Breast epithelium (tissue), 4 donors: ENCODE measurements around the gene OR5B12. TPM values are rescaled to one million over a fixed set of nuclear protein-coding genes. Genes with fewer than 3 reads are reported as not detected.

ENCODE experiments used
- DNase-seq, 2 donors: peaks; one replicate each; pipeline ENCODE4 v3.0.0-alpha.2; 2019; ENCODE audit warnings: low spot score in 2 of 2
- H3K27ac ChIP-seq, 2 donors: fragments of 200-600 bp; sonication (generic) in 1 of 2; one replicate each; pipeline ENCODE4 v1.5.1; 2016 to 2019; ENCODE audit warnings: mild to moderate bottlenecking in 1 of 2
- H3K27me3 ChIP-seq, 2 donors: fragments of 200-600 bp; sonication (generic) in 1 of 2; one replicate each; pipeline versions ENCODE4 v1.5.1 to v1.6.0; 2017 to 2019; ENCODE audit warnings: control low read depth in 1 of 2, mild to moderate bottlenecking in 1 of 2
- H3K36me3 ChIP-seq: fragments of 200-600 bp; one replicate; pipeline ENCODE4 v1.5.1; 2019
- H3K4me1 ChIP-seq, 2 donors: fragments of 200-600 bp; sonication (generic); one replicate each; pipeline ENCODE4 v1.5.1; 2016 to 2019; ENCODE audit warnings: control low read depth in 1 of 2
- H3K4me3 ChIP-seq, 3 donors: fragments of 200-600 bp; sonication (generic); 1 replicate in 2 of 3; 2 replicates in 1 of 3; pipeline ENCODE4 v1.5.1; 2016 to 2019; ENCODE audit warnings: mild to moderate bottlenecking in 3 of 3, moderate library complexity in 2 of 3
- H3K9me3 ChIP-seq, 2 donors: fragments of 200-600 bp; sonication (generic) in 1 of 2; one replicate each; pipeline ENCODE4 v1.5.1; 2016 to 2019; ENCODE audit warnings: control low read depth in 1 of 2
- CTCF ChIP-seq, 3 donors: fragments of 450-650 bp; IDR thresholded peaks; one replicate each; pipeline ENCODE4 v1.5.1; 2016 to 2017; ENCODE audit warnings: antibody characterized with exemption in 3 of 3, mild to moderate bottlenecking in 3 of 3, moderate library complexity in 3 of 3
- POLR2A ChIP-seq: fragments of 450-650 bp; IDR thresholded peaks from one replicate; pipeline ENCODE4 v1.6.1; 2016; ENCODE audit warnings: antibody characterized with exemption, mild to moderate bottlenecking, moderate library complexity
- POLR2AphosphoS5 ChIP-seq, 3 donors: sonication (generic); formaldehyde crosslinking; IDR thresholded peaks; one replicate each; pipeline ENCODE4 v1.6.1; 2017; ENCODE audit warnings: antibody characterized with exemption in 3 of 3
- intact Hi-C: fragments of 100-400 bp; cut with DNase I; formaldehyde crosslinking; loops from one replicate; pipeline ENCODE4 v1.15.1; 2023; ENCODE audit warnings: low total_unique reads
- total RNA-seq, 3 donors: library from RNA; depleted of rRNA; stranded (reverse); fragments of >200 nt; gene quantifications; one replicate each; pipeline ENCODE4 v1.1.0, GENCODE V29; 2016

The OR5B12 gene
- total RNA-seq, 3 donors from 2014 or later: not detected

GRCh38 chr11:58466293-58466692 is 24.3 kb upstream of the OR5B12 start:
- peaks cover 7 to 25% of the 10 kb centered on the region in 2 donors for H3K9me3 ChIP-seq
- no peak for DNase-seq
- no peak overlapping the region for H3K27ac ChIP-seq
- intact Hi-C loops: no loop called here
- H3K4me3 ChIP-seq: no peak overlapping the region
- no peaks in the 10 kb centered on the region for H3K36me3 ChIP-seq
- TF ChIP-seq POLR2AphosphoS5 (IDR thresholded peaks at IDR 0.05): no peak
- TF ChIP-seq POLR2A: no peak
- H3K4me1 ChIP-seq: no peaks in the 10 kb centered on the region
- no peaks in the 10 kb centered on the region for H3K27me3 ChIP-seq

- Histone ChIP-seq H3K4me1 (no peaks in the 10 kb centered on the region), H3K4me3 (no peak overlapping the region), H3K9me3 (peaks cover 1 to 24% of the 10 kb centered on the region in 2 donors), H3K36me3 (no peaks in the 10 kb centered on the region), H3K27ac (no peak overlapping the region), H3K27me3 (no peaks in the 10 kb centered on the region)
- no peak for DNase-seq
- intact Hi-C loops: no loop called here
- no peak for TF ChIP-seq POLR2AphosphoS5 (IDR thresholded peaks at IDR 0.05)
- no peak for TF ChIP-seq POLR2A
- TF ChIP-seq CTCF (IDR thresholded peaks at IDR 0.05): no peak
Measured at GRCh38 chr11:58465690-58466089, 23.7 kb upstream of the OR5B12 start.

GRCh38 chr11:58451585-58451984 is 9.5 kb upstream of the OR5B12 start:
- no peaks in the 10 kb centered on the region for H3K4me1 ChIP-seq
- intact Hi-C loops: no loop called here
- peaks cover 3 to 24% of the 10 kb centered on the region in 2 donors for H3K9me3 ChIP-seq
- H3K36me3 ChIP-seq: no peaks in the 10 kb centered on the region
- DNase-seq: no peak
- TF ChIP-seq POLR2AphosphoS5 (IDR thresholded peaks at IDR 0.05) (no peak), POLR2A (no peak), CTCF (IDR thresholded peaks at IDR 0.05) (no peak)
- H3K4me3 ChIP-seq: no peak overlapping the region
- H3K27me3 ChIP-seq: no peaks in the 10 kb centered on the region
- no peak overlapping the region for H3K27ac ChIP-seq

GRCh38 chr11:58446294-58446693 is 4.3 kb upstream of the OR5B12 start:
- Histone ChIP-seq H3K4me1 (no peaks in the 10 kb centered on the region), H3K36me3 (no peaks in the 10 kb centered on the region), H3K4me3 (no peak overlapping the region), H3K27ac (no peak overlapping the region), H3K27me3 (no peaks in the 10 kb centered on the region), H3K9me3 (peaks cover 22 to 49% of the 10 kb centered on the region in 2 donors)
- TF ChIP-seq CTCF (IDR thresholded peaks at IDR 0.05) (no peak), POLR2AphosphoS5 (IDR thresholded peaks at IDR 0.05) (no peak), POLR2A (no peak)
- intact Hi-C loops: no loop called here
- no peak for DNase-seq

- H3K27me3 ChIP-seq: no peaks in the 10 kb centered on the region
- H3K4me3 ChIP-seq: no peak overlapping the region
- no peak for DNase-seq
- TF ChIP-seq POLR2AphosphoS5 (IDR thresholded peaks at IDR 0.05) (no peak), POLR2A (no peak), CTCF (IDR thresholded peaks at IDR 0.05) (no peak)
- H3K4me1 ChIP-seq: no peaks in the 10 kb centered on the region
- intact Hi-C loops: no loop called here
- H3K36me3 ChIP-seq: no peaks in the 10 kb centered on the region
- H3K9me3 ChIP-seq: peaks cover 24 to 37% of the 10 kb centered on the region in 2 donors
- H3K27ac ChIP-seq: no peak overlapping the region
Measured at GRCh38 chr11:58444300-58444699, 2.3 kb upstream of the OR5B12 start.

GRCh38 chr11:58438486-58438885 is 3.5 kb downstream of the OR5B12 start:
- H3K9me3 ChIP-seq: peaks cover 4 to 12% of the 10 kb centered on the region in 2 donors
- H3K4me3 ChIP-seq: no peak overlapping the region
- no peaks in the 10 kb centered on the region for H3K4me1 ChIP-seq
- no peaks in the 10 kb centered on the region for H3K27me3 ChIP-seq
- intact Hi-C loops: no loop called here
- no peak overlapping the region for H3K27ac ChIP-seq
- TF ChIP-seq POLR2AphosphoS5 (IDR thresholded peaks at IDR 0.05) (no peak), CTCF (IDR thresholded peaks at IDR 0.05) (no peak), POLR2A (no peak)
- H3K36me3 ChIP-seq: no peaks in the 10 kb centered on the region
- no peak for DNase-seq
